Peyer's patch (tissue), 4 donors: Measurements from ENCODE around the gene TSSC4.

ENCODE experiments used
- POLR2A ChIP-seq, 2 donors: fragments of 450-650 bp; IDR thresholded peaks; one replicate each; pipeline ENCODE4 v1.5.1; 2017; ENCODE audit warnings: antibody characterized with exemption in 2 of 2, mild to moderate bottlenecking in 2 of 2, moderate library complexity in 2 of 2
- TF ChIP-seq, protein P1 (sequence below), 6 experiments: fragments of 450-650 bp in 4 of 6; fragments of 200-600 bp in 2 of 6; sonication (generic) in 1 of 6; IDR thresholded peaks; one replicate each; pipeline ENCODE4 v1.5.1; 2017 to 2019; ENCODE audit warnings: antibody characterized with exemption in 6 of 6, mild to moderate bottlenecking in 3 of 6, moderate library complexity in 1 of 6

- TF ChIP-seq, protein P1, sequence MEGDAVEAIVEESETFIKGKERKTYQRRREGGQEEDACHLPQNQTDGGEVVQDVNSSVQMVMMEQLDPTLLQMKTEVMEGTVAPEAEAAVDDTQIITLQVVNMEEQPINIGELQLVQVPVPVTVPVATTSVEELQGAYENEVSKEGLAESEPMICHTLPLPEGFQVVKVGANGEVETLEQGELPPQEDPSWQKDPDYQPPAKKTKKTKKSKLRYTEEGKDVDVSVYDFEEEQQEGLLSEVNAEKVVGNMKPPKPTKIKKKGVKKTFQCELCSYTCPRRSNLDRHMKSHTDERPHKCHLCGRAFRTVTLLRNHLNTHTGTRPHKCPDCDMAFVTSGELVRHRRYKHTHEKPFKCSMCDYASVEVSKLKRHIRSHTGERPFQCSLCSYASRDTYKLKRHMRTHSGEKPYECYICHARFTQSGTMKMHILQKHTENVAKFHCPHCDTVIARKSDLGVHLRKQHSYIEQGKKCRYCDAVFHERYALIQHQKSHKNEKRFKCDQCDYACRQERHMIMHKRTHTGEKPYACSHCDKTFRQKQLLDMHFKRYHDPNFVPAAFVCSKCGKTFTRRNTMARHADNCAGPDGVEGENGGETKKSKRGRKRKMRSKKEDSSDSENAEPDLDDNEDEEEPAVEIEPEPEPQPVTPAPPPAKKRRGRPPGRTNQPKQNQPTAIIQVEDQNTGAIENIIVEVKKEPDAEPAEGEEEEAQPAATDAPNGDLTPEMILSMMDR (IDR thresholded peaks at IDR 0.05), result no peak
- TF ChIP-seq POLR2A (IDR thresholded peaks at IDR 0.05), result no peak
Measured at GRCh38 chr11:2426221-2426620, 25.7 kb downstream of the TSSC4 start.
